Fibroblast of lung (primary cell): ENCODE data around the gene SPACA9.

ENCODE experiments used
- CTCF ChIP-seq, 2 donors: IDR thresholded peaks in 1 of 2; conservative IDR thresholded peaks in 1 of 2; 1 replicate in 1 of 2; 2 replicates in 1 of 2; pipeline ENCODE4 v1.5.1; 2011 to 2012; ENCODE audit warnings: low read length in 2 of 2, control low read depth in 1 of 2, inconsistent platforms in 1 of 2, low read depth in 1 of 2, mild to moderate bottlenecking in 1 of 2
- EZH2 ChIP-seq: IDR thresholded peaks from 2 replicates; pipeline ENCODE4 v1.5.1; 2012; ENCODE audit warnings: low read length, control low read depth, mild to moderate bottlenecking; ENCODE audit errors: missing control alignments

- TF ChIP-seq CTCF (conservative IDR thresholded peaks at IDR 0.05 in 1 of 2, IDR thresholded peaks at IDR 0.05 in 1 of 2; ENCODE audit: low read depth in 1 of 2, low read length in 2 of 2) (no peak), EZH2 (no peak)
These were observed 17.0 kb upstream of the SPACA9 start for GRCh38 chr9:132861666-132862065.
